ENCODE measurements around the gene ETV4. TPM values are rescaled to one million over a fixed set of nuclear protein-coding genes. Genes with fewer than 3 reads are reported as not detected.
A peak's percentile ranks its signal among the peaks of the same experiment; 100 is the strongest.

Gene ETV4
- total and polyA plus RNA-seq, 2 of the 13 experiments (the other 11 are each of a cell fraction or from before 2014, with no cell fraction given), result 128 to 330 TPM

DNA sequence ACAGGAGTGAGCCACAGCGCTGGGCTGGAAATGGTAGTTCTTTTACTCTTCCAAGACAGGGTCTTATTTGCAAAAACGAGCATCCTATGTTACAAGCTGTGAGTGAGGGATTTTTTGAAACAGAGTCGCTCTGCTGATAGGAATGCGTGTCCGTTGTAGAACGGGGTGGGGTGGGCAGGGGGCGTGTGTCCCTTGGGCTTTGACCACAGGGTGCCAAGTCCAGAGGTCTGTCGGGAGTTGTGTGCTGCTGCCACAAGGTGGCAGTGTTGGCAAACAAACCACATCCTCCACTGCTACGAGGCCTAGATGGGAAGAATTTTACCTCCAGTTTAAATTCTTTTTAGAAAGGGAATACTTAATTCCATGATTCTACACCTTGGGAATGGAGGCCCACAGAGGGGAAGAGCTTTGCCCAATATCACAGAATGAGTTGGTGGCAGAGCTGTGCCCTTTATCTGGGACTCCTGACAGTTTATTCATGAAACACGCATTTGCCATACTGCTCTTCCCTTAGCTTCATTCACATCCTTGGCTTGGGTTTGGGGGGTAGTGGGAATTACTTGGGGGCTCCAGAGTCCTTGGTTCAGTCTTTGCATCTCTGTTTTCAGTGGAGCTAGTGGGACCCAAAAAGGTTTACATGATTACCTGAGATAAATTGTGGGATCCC, 30.6 kb upstream of the ETV4 start (continued):
- TF ChIP-seq, protein P1, sequence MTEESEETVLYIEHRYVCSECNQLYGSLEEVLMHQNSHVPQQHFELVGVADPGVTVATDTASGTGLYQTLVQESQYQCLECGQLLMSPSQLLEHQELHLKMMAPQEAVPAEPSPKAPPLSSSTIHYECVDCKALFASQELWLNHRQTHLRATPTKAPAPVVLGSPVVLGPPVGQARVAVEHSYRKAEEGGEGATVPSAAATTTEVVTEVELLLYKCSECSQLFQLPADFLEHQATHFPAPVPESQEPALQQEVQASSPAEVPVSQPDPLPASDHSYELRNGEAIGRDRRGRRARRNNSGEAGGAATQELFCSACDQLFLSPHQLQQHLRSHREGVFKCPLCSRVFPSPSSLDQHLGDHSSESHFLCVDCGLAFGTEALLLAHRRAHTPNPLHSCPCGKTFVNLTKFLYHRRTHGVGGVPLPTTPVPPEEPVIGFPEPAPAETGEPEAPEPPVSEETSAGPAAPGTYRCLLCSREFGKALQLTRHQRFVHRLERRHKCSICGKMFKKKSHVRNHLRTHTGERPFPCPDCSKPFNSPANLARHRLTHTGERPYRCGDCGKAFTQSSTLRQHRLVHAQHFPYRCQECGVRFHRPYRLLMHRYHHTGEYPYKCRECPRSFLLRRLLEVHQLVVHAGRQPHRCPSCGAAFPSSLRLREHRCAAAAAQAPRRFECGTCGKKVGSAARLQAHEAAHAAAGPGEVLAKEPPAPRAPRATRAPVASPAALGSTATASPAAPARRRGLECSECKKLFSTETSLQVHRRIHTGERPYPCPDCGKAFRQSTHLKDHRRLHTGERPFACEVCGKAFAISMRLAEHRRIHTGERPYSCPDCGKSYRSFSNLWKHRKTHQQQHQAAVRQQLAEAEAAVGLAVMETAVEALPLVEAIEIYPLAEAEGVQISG (CRISPR knock-in tag; IDR thresholded peaks at IDR 0.05), result peak; percentile 56; the same call in 1 of the 2 replicates
- TF ChIP-seq ZNF850 (CRISPR knock-in tag; conservative IDR thresholded peaks at IDR 0.05) (no peak), ZNF746 (CRISPR knock-in tag; IDR thresholded peaks at IDR 0.05) (peak; percentile 68), ZNF562 (CRISPR knock-in tag; IDR thresholded peaks at IDR 0.05; ENCODE audit: borderline replicate concordance) (no peak), ZNF329 (CRISPR knock-in tag; IDR thresholded peaks at IDR 0.05; ENCODE audit: low read depth) (no peak), ZNF557 (CRISPR knock-in tag; IDR thresholded peaks at IDR 0.05) (no peak), MBNL3 (CRISPR knock-in tag; conservative IDR thresholded peaks at IDR 0.05) (no peak), ZSCAN30 (CRISPR knock-in tag; IDR thresholded peaks at IDR 0.05) (no peak), GABPA (IDR thresholded peaks at IDR 0.05; ENCODE audit: low read depth, low read length) (no peak), GABPA (CRISPR knock-in tag; IDR thresholded peaks at IDR 0.05; ENCODE audit: low read depth) (peak; percentile 40; the same call in 1 of the 2 replicates), FOXA1 (IDR thresholded peaks at IDR 0.05) (no peak), FOXA1 (CRISPR knock-in tag; IDR thresholded peaks at IDR 0.05) (peak; percentile 27; the same call in 1 of the 2 replicates), TEAD2 (CRISPR knock-in tag; IDR thresholded peaks at IDR 0.05) (no peak), SMARCC2 (IDR thresholded peaks at IDR 0.05) (no peak)
- TF ChIP-seq, protein P2, sequence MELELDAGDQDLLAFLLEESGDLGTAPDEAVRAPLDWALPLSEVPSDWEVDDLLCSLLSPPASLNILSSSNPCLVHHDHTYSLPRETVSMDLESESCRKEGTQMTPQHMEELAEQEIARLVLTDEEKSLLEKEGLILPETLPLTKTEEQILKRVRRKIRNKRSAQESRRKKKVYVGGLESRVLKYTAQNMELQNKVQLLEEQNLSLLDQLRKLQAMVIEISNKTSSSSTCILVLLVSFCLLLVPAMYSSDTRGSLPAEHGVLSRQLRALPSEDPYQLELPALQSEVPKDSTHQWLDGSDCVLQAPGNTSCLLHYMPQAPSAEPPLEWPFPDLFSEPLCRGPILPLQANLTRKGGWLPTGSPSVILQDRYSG (CRISPR knock-in tag; IDR thresholded peaks at IDR 0.05), result no peak
- TF ChIP-seq, protein P3, sequence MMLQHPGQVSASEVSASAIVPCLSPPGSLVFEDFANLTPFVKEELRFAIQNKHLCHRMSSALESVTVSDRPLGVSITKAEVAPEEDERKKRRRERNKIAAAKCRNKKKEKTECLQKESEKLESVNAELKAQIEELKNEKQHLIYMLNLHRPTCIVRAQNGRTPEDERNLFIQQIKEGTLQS (CRISPR knock-in tag; IDR thresholded peaks at IDR 0.05), result no peak
- TF ChIP-seq, protein P4, sequence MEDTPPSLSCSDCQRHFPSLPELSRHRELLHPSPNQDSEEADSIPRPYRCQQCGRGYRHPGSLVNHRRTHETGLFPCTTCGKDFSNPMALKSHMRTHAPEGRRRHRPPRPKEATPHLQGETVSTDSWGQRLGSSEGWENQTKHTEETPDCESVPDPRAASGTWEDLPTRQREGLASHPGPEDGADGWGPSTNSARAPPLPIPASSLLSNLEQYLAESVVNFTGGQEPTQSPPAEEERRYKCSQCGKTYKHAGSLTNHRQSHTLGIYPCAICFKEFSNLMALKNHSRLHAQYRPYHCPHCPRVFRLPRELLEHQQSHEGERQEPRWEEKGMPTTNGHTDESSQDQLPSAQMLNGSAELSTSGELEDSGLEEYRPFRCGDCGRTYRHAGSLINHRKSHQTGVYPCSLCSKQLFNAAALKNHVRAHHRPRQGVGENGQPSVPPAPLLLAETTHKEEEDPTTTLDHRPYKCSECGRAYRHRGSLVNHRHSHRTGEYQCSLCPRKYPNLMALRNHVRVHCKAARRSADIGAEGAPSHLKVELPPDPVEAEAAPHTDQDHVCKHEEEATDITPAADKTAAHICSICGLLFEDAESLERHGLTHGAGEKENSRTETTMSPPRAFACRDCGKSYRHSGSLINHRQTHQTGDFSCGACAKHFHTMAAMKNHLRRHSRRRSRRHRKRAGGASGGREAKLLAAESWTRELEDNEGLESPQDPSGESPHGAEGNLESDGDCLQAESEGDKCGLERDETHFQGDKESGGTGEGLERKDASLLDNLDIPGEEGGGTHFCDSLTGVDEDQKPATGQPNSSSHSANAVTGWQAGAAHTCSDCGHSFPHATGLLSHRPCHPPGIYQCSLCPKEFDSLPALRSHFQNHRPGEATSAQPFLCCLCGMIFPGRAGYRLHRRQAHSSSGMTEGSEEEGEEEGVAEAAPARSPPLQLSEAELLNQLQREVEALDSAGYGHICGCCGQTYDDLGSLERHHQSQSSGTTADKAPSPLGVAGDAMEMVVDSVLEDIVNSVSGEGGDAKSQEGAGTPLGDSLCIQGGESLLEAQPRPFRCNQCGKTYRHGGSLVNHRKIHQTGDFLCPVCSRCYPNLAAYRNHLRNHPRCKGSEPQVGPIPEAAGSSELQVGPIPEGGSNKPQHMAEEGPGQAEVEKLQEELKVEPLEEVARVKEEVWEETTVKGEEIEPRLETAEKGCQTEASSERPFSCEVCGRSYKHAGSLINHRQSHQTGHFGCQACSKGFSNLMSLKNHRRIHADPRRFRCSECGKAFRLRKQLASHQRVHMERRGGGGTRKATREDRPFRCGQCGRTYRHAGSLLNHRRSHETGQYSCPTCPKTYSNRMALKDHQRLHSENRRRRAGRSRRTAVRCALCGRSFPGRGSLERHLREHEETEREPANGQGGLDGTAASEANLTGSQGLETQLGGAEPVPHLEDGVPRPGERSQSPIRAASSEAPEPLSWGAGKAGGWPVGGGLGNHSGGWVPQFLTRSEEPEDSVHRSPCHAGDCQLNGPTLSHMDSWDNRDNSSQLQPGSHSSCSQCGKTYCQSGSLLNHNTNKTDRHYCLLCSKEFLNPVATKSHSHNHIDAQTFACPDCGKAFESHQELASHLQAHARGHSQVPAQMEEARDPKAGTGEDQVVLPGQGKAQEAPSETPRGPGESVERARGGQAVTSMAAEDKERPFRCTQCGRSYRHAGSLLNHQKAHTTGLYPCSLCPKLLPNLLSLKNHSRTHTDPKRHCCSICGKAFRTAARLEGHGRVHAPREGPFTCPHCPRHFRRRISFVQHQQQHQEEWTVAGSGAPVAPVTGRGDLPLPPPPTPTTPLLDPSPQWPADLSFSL (CRISPR knock-in tag; IDR thresholded peaks at IDR 0.05), result no peak; the same call in 1 of the 2 replicates
- TF ChIP-seq, protein P5, sequence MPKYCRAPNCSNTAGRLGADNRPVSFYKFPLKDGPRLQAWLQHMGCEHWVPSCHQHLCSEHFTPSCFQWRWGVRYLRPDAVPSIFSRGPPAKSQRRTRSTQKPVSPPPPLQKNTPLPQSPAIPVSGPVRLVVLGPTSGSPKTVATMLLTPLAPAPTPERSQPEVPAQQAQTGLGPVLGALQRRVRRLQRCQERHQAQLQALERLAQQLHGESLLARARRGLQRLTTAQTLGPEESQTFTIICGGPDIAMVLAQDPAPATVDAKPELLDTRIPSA (CRISPR knock-in tag; IDR thresholded peaks at IDR 0.05; ENCODE audit: borderline replicate concordance), result no peak
